GM19397 (cell line): Measurements from ENCODE around the gene TERF2IP.
A peak's percentile ranks its signal among the peaks of the same experiment; 100 is the strongest.

Experiments used
- ATAC-seq: cut with Tn5 transposase; IDR thresholded peaks from one replicate; pipeline ENCODE4 v1.9.1; 2021; ENCODE audit warnings: mild to moderate bottlenecking, moderate library complexity; ENCODE audit not compliant: unreplicated experiment

Gene TERF2IP, protein sequence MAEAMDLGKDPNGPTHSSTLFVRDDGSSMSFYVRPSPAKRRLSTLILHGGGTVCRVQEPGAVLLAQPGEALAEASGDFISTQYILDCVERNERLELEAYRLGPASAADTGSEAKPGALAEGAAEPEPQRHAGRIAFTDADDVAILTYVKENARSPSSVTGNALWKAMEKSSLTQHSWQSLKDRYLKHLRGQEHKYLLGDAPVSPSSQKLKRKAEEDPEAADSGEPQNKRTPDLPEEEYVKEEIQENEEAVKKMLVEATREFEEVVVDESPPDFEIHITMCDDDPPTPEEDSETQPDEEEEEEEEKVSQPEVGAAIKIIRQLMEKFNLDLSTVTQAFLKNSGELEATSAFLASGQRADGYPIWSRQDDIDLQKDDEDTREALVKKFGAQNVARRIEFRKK

DNA sequence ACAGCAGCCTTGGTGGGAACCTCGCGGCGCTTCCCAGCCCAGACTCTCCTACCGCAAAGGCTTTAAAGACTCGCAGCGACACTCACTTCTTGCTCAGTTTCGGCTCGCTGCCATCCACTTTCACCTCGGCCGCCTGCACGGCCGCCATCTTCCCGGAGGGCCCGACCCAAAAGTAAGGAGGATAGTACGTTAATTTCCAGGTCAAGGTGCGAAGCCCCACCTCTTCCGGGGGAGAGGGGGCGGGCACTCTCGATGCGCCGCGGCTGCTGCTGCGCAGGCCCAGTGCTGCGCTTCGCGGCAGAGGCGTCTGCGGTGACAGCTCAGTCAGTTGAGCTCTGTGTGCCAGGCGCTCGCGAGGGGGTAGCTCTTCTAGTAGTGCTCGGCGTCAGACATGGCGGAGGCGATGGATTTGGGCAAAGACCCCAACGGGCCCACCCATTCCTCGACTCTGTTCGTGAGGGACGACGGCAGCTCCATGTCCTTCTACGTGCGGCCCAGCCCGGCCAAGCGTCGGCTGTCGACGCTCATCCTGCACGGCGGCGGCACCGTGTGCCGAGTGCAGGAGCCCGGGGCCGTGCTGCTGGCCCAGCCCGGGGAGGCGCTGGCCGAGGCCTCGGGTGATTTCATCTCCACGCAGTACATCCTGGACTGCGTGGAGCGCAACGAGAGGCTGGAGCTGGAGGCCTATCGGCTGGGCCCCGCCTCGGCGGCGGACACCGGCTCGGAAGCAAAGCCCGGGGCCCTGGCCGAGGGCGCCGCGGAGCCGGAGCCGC is at the start of gene TERF2IP, which contains the start of gene KARS1:
TERF2IP (plus strand) TSS at position 282 of the 773 bp plus-strand sequence; CDS start at position 392, 110 bp downstream.
KARS1 (minus strand) TSS at position 174 of the 773 bp plus-strand sequence; CDS start at position 148, 26 bp downstream.
- peak; percentile 84 for ATAC-seq

DNA sequence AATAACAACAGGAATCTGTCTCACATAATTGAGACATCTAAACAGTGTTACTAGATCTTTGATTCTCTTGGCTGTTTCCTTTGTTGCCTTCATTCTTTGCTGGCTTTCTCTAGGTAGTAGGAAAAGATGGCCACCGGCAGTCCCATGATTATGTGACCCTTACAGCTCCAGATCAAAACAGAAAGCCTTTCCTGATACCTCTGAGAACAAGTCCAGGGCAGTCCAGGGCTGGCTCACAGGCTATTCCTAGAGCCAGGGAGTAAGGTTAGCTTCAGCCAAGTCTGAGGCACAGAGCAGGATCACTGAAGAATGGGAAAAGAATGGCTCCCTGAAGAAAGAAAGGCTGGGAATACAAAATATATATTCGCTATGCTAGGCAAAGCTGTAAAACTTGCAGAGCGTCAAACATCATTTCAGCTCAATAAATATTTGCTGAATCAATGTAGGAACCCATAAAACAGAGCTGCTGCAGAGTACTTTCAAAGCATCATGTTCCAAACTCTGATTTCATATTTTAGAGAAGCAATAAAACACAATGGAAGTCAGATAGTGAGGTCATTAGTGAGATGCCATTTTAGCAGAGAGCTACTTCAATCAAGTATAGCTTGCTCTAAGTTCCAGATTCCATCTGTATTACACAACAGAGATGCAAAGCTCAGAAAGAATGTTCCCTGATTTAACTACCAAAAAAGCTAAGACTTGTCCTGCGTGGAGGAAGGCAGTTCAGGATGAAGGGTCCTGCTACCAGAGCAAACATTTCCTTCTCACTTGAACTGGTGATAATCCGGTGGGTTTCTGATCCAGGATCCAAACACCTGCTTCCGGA is 47.9 kb upstream of the TERF2IP start:
- ATAC-seq: no peak

DNA sequence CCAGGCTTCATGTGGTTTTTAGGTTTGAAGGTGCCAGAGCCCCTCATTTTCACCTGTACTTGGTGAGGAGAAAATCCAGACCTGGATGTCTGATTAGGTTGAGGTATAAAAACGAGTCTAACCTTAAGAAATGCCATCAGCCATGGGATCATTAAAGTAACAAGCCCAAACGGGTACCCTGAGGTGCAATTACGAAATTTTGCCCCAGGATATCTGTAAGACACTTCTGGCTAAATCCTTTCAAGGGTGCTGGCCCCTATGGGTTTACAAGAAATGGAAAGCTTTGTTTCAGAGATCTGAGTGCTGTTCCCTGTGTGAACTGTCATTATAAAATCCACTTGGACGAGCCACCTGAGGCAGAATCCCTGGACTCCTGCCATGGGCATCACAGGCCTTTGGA is 44.3 kb upstream of the TERF2IP start:
- ATAC-seq: no peak

DNA sequence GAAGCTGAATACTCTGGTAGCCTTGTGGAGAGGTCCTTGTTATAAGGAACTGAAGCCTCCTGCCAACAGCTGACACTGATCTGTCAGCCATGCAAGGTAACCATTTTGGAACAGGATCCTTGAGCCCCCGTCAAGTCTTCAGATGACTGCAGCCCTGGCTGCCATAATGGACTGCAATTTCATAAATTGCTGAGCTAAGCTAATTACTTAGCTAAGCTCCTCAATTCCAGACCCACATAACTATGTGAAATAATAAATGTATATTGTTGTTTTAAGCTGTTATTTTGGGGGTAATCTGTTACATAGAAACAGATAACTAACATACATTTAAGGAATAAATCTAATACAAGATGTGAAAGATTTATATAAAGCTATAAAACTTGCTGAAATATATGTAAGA is 41.1 kb upstream of the TERF2IP start:
- ATAC-seq: no peak

DNA sequence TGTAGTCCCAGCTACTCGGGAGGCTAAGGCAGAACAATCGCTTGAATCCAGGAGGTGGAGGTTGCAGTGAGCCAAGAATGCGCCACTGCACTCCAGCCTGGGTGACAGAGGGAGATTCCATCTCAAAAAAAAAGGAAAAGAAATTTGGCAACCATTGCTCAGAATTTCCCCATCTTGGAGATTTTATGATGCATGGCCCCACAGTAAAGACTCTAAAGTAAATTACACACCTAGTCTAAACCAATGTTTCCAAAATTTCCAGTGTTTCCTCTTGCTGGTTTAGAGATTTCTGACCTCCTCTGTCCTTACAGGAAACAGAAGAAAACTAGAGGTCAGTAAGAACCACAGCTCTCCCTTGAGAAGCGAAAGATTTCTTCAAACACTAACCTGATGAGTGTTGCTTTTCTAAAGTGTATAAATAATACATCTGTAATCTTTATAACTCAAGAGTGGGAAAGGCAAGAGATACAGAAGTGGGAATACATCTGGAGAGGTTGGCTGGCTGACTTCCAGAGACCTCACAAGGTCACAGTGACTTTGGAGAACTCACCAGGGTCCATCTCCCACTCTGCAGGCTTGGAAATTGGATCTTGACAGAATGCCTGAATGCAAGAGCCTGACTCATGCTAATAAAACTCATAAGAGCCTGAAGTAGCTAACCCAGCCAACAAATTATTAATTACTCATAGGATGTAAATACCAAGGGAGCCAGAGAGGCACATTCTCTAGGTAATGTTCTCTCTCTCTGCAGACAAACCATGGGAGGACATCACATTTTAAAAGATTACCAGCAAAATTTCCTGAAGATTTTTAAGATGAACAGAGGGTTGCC is 33.3 kb upstream of the TERF2IP start:
- no peak for ATAC-seq

DNA sequence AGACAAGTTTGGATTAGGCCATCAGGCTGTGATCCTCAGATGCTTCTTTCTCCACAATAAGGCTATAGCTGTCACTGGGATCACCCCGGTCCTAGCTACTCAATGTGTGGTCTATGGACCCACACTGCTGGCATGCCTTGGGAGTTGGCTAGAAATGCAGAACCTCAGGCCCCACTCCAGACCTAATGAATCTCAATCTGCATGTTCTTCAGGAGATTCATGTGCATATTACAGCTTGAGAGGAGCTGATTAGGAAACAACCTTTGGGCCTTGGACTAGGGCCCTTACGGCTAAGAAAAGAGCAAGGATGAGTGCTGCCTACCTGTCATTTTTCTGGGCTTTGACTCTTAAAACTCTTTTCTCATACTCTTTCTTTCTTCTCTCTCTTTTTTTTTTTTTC is 32.0 kb upstream of the TERF2IP start:
- ATAC-seq: no peak

DNA sequence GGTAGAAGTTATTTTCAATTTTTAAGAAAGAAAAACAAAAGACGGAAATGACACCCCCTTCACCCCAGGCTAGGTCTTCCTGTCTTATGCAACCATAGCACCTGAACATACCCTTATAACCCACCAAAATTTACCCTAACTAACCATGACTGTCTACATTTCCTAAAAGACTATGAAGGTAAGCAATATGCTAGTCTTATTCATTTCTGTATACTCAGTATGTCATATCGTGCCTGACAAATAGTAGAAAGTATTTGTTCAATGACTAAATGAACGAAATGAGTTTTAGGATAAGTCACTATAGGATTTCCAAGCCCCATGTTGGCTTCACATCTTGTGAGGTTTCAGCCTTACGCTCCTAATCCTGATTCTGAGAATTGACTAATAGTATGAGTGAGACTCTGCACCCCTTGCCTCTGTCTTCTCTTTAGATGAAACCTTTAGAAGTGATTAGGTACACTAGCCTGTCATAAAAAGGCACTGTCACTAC is 31.0 kb upstream of the TERF2IP start:
- ATAC-seq: no peak

DNA sequence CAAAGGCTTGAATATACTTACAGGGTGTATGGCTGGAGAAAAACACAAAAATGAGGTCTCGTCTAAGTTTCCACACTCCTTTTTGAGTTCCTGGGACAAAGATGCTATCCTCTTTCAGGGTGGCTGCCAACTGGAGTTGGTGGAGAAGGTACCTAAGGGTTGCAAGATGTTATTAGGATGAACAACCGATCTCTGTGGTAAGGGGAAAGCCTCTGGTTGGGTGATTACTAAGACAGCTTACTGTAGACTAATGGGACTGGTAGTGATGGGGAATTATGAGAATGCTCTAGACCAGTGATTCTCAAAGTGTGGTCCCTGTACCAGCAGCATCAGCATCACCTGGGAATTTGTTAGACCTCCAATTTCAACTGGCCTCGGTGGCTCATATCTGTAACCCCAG is 30.5 kb upstream of the TERF2IP start:
- ATAC-seq: no peak

DNA sequence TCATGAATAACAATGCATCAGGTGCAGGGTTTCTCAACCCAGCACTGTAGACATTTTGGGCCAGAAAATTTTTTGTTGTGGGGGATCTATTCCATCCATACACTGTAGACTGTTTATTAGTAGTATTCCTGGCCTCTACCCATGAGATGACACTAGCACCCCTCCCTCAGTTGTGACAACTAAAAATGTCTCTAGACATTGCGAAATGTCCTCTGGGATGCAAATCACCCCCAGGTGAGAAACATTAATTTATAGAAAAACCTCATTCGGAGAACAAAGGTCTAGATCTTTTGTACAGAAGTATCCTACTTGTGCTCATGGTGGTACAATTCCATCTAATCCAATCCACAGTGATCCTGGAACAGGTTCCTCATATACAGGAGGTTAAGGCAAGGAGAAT is 28.8 kb upstream of the TERF2IP start:
- no peak for ATAC-seq

DNA sequence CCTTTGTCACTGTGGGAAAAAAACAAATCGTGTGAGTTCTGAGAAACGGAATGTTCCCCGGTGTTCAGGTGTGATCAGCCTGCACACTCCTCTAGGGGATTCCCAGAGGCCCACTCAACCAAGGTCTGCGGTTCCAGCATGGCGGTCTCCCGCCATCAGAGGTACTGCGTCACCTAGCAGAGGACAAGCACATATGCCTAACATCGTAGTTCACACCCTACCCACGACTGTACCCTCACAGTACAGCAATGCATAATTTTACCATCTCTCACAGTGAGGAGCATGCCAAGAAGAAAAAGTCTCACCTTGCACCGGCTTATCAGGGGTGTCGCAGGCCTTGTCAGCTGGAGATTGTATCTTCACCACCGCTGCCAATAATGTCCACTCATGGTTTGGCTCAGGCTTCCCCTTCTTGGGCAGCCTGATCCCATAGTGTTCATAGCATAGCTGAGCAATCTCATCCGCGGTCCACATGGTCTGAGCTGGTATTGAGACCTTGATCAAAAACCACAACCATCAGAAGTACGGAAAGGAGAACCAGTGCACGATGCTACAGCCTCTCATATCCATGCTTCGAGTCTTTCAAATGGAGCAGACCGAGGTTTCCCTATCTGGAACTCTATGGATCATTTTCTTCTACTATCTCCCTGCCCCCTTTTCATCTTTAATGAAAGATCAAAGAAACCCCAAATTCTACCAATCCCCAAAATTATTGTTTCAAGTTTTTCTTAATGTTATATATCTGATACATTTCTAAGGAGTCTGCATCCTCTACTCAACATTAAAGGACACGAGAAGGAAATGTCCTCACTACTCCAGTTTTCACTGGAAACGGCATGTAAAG is 27.0 kb upstream of the TERF2IP start:
- ATAC-seq: no peak

DNA sequence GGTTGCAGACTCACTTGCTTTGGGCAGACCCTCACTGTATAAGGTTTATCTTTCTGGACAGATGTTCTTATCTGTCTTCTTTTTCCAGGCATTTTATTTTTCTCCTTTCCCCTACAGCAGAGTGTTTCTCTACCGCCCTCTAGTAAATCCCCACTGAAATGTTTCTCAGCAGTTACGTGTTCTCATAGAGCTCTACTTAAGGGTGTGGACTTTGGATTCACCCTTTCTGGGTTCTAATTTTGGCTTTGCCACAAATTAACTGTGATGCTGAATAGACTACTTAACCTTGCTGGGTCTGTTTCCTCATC is 26.4 kb upstream of the TERF2IP start:
- ATAC-seq: no peak

DNA sequence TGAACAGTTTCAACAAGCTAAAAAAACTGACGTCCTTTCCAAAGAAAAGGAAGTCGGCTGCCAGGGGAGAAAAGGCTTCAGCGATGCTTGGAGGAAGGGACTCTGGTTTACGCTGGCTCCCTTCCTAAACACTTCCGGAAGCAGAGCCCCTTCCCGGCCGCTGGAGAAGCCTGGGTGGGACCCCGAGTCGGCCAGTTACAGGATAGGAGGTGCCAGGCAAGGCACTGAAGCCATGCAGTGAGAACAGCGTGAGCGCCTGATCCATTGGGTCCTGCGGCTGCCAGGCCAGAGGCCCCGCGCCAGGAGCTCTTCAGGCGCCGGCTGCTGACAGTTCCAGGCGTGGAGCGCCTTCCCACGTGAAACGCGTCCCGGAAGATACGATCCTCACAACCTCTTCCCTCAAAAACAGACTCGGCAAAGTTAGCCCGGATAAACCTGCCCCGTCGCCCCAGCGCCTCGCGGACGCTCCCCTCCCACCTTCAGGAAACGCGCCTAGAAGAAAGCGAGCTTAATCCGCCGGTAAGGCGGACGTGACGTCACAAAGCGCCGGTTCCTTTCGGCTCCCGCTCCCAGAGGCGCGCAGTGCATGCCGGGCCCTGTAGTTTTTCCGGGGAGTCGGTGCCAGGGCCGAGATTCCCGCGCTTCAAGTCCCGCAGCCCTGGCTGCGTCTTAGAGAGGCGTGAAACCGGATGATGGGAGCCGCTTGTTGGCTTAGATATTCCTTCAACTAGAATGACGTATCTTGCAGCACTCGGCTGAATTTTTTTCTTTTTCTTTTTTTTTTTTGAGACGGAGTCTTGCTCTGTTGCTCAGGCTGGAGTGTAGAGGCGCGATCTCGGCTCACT is 24.6 kb upstream of the TERF2IP start, which contains the start of gene ADAT1:
ADAT1 (minus strand) TSS at position 521 of the 845 bp plus-strand sequence. CDS start 2,482 bp downstream, outside the sequence.
- ATAC-seq: peak; percentile 95

DNA sequence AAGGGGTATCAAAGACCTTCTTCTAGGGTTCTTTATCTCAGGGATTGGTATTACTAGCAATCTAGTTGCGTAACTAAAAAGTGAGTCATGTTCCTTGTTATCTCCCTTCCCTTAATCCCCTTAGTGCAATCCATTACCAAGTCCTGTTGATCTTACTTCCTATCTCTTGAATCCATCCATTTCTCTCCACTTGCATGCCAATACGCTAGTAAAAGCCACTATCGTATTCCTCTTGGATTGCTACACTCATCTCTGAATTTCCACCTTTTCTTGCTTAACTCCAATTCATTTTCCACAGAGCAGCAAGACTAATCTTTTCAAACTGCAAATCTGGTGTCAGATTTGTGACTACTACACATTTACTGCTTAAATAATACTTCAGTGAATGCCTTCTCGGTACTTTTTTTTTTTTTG is 22.6 kb upstream of the TERF2IP start:
- ATAC-seq: no peak

DNA sequence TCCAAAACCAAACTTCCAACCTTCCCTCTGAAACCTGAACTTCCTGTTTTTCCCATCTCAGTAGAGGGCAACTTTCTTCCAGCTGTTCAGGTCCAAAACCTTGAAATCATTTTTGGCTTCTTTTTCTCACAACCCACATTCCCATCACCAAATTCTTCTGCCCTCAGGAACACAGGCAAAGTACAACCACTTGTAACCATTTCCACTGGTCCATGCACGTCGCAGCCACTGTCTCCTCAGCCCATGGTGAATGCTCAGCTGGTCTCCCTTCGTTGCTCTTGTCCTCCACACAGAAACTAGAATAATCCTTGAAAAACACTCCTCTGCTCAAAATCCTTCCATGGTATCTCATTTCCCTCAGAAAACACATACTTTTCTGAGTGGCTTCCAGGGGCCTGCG is 20.8 kb upstream of the TERF2IP start:
- ATAC-seq: no peak

DNA sequence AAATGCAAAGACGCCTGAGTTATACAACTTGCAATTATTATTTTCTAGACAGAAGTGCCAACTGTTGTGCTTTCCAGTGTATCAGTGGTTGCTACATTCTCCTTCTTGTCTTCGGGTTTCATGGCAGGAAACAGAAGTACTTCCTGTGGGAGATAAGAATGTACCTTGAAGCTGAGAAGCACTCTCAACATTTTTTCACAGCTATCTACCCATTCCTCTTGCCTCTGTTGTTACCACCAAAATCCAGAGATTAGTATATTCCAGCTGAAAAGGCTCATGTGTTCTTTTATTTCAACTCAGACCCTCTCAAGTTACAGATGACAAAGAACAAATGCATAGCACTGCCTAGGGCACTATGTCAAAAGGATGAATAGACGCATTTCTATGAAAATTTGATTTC is 19.7 kb upstream of the TERF2IP start:
- ATAC-seq: no peak

DNA sequence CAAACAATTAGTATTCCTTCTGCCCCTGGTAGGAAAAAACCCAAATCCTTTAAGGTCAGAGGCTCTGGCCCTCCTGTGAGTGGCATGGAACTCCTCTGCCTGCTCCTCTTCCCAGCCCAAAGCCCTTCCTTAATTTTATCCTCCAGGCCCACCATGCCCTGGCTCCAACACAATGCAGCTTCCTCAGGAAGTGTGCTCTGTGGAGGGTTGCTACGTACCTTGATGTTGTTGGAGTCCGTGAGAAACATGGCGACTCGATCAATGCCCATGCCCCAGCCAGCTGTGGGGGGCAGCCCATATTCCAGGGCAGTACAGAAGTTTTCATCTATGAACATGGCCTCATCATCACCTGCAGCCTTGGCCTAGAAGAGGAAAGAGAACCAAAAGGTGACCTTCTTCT is 19.2 kb upstream of the TERF2IP start:
- ATAC-seq: no peak

DNA sequence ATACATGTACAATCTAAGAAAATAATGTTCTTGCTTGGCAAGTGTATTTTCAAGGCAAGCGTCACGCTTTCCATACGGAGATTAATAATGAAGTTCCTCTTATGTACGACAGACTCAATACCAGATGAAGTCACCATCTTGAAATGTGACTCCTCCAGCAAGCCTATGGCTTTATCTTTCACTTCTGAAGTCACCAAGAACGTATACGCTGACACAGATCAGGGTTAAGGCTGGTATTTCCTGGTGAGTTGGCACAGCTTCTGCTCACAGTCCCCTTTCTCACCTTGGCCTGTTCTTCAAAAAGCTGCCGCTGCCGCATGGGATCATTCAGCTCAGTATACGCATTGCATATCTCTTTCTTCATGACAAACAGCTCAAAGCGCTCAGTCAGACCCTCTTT is 18.4 kb upstream of the TERF2IP start:
- no peak for ATAC-seq

DNA sequence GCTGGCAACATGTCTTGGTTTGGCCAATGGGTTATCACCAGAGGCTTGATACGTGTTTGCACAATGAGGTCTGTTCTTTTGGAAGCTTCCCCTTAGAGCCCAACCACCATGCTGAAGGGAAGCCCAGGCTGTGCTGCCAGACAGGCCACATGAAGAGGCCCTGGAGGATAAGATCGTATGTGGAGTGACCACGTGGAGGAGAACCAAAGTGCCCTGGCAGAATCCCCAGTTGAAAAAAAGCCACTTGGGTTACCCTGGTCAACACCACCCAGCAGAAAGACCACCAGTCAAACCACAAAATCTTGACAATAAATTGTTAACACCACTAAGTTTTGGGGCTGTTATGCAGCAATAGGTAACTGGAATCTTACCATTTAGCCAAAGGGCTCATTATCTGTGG is 17.5 kb upstream of the TERF2IP start:
- ATAC-seq: no peak
